GM18511 (cell line): ENCODE data around the gene PRPF39.
A peak's percentile ranks its signal among the peaks of the same experiment; 100 is the strongest.
"Not testable (repeated sequence)": the region's sequence is repeated elsewhere in the genome, so short reads cannot be mapped to it uniquely, and the experiment has no call there.

Experiments used
- ATAC-seq: cut with Tn5 transposase; IDR thresholded peaks from one replicate; pipeline ENCODE4 v1.9.1; 2021; ENCODE audit warnings: mild to moderate bottlenecking, moderate library complexity; ENCODE audit not compliant: unreplicated experiment

The PRPF39 gene

GRCh38 chr14:45080416-45080968 is 3.4 kb upstream of the PRPF39 start:
- ATAC-seq, result not testable (repeated sequence)

- not testable (repeated sequence) for ATAC-seq
These were observed 2.8 kb upstream of the PRPF39 start for GRCh38 chr14:45081096-45081495.

- no peak for ATAC-seq
These were observed 1.5 kb upstream of the PRPF39 start for GRCh38 chr14:45082420-45082819.

GRCh38 chr14:45083617-45083975 is 320 bp upstream of the PRPF39 start:
- no peak for ATAC-seq

- ATAC-seq, result no peak
These were observed 1.0 kb downstream of the PRPF39 start for GRCh38 chr14:45084946-45085346.

- ATAC-seq, result peak; percentile 87
These were observed 5.9 kb downstream of the PRPF39 start for GRCh38 chr14:45089813-45090212.

GRCh38 chr14:45091710-45092109 is 7.8 kb downstream of the PRPF39 start:
- ATAC-seq, result no peak

- no peak for ATAC-seq
These were observed 10.4 kb downstream of the PRPF39 start for GRCh38 chr14:45094275-45094674.

GRCh38 chr14:45095143-45095542 is 11.2 kb downstream of the PRPF39 start:
- ATAC-seq, result no peak

GRCh38 chr14:45096218-45096617 is 12.3 kb downstream of the PRPF39 start:
- no peak for ATAC-seq

- no peak for ATAC-seq
These were observed 19.9 kb downstream of the PRPF39 start for GRCh38 chr14:45103806-45104205.

GRCh38 chr14:45104561-45104960 is 20.6 kb downstream of the PRPF39 start:
- no peak for ATAC-seq

GRCh38 chr14:45112896-45113781 is 29.2 kb downstream of the PRPF39 start:
- no peak for ATAC-seq

- no peak for ATAC-seq
These were observed 30.4 kb downstream of the PRPF39 start for GRCh38 chr14:45114327-45114726.

- ATAC-seq, result no peak
These were observed 34.7 kb downstream of the PRPF39 start for GRCh38 chr14:45118594-45118993.

- no peak for ATAC-seq
These were observed 36.2 kb downstream of the PRPF39 start for GRCh38 chr14:45120096-45120495.

GRCh38 chr14:45123271-45123670 is 39.4 kb downstream of the PRPF39 start:
- ATAC-seq, result no peak

GRCh38 chr14:45125754-45126153 is 41.8 kb downstream of the PRPF39 start:
- ATAC-seq, result no peak

GRCh38 chr14:45128963-45129629 is 45.2 kb downstream of the PRPF39 start:
- no peak for ATAC-seq

- ATAC-seq, result no peak
These were observed 49.8 kb downstream of the PRPF39 start for GRCh38 chr14:45133683-45134050.

GRCh38 chr14:45134051-45134958 is 50.4 kb downstream of the PRPF39 start, which contains the start of gene FKBP3:
Gene FKBP3, minus strand, starts transcription at chr14:45134481. Its CDS starts 25 bp downstream, at chr14:45134456.
- peak; percentile 92 for ATAC-seq
